ENCODE measurements around the gene TAF4. TPM values are rescaled to one million over a fixed set of nuclear protein-coding genes. Genes with fewer than 3 reads are reported as not detected.
A peak's percentile ranks its signal among the peaks of the same experiment; 100 is the strongest.
"Not testable (repeated sequence)": the region's sequence is repeated elsewhere in the genome, so short reads cannot be mapped to it uniquely, and the experiment has no call there.

Gene TAF4, protein sequence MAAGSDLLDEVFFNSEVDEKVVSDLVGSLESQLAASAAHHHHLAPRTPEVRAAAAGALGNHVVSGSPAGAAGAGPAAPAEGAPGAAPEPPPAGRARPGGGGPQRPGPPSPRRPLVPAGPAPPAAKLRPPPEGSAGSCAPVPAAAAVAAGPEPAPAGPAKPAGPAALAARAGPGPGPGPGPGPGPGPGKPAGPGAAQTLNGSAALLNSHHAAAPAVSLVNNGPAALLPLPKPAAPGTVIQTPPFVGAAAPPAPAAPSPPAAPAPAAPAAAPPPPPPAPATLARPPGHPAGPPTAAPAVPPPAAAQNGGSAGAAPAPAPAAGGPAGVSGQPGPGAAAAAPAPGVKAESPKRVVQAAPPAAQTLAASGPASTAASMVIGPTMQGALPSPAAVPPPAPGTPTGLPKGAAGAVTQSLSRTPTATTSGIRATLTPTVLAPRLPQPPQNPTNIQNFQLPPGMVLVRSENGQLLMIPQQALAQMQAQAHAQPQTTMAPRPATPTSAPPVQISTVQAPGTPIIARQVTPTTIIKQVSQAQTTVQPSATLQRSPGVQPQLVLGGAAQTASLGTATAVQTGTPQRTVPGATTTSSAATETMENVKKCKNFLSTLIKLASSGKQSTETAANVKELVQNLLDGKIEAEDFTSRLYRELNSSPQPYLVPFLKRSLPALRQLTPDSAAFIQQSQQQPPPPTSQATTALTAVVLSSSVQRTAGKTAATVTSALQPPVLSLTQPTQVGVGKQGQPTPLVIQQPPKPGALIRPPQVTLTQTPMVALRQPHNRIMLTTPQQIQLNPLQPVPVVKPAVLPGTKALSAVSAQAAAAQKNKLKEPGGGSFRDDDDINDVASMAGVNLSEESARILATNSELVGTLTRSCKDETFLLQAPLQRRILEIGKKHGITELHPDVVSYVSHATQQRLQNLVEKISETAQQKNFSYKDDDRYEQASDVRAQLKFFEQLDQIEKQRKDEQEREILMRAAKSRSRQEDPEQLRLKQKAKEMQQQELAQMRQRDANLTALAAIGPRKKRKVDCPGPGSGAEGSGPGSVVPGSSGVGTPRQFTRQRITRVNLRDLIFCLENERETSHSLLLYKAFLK
- total RNA-seq = 3.1 and 4.6 TPM in 2 replicates

DNA sequence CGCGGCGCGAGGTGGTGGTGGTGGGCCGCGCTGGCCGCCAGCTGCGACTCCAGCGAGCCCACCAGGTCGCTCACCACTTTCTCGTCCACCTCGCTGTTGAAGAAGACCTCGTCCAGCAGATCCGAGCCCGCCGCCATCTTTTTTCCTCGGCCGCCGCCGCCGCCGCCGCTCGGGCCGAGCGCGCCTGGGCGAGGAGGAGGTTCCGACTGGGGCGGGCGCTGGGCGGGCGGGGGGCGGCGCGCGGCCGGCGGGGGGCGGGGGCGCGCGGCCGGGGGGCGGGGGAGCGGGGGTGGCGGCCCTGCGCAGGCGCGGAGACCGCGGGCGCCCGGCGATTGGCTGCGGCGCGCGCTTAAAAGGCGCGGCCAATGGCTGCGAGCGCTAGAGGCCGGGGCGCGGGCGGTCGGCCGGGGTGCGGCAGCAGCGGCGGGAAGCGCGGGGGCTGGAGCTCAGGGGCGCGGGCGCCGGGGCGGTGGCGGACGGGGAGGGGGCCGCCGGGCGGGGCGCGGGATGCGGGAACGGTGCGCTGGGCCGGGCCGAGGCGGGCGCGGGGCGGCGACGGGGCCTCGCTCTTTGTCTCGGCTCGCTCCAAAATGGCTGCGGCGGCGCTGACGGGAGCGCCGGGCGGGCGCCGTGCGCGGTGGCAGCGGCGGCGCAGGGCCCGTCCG is at the start of gene TAF4:
Gene TAF4, minus strand, starts transcription at position 208 of the 665 bp plus-strand sequence. Its CDS starts 71 bp downstream, at position 137.
- DNase-seq (ENCODE audit: low read depth, low spot score) = no peak

- no peak for DNase-seq (ENCODE audit: low read depth, low spot score)
These were observed 49.2 kb upstream of the TAF4 start for GRCh38 chr20:62114894-62115293.

DNA sequence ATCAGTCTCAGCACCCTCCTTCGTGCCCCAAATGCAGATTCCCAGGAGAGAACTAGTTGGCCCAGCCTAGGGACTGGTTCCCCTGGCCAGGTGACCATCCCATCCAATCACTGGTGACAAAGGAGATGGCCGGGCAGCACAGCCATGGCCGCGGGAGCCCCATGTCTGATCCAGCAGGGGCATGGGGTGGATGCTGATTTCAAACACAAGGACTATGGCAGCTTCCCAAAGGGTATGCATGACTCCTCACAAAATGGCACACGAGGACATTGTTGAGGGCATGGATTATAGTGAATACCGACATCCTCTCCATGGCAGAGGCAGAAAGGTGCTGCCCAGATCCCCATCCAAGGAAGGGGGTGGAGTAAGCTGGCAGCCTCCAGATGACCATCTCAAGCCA is 46.7 kb upstream of the TAF4 start:
- DNase-seq (ENCODE audit: low read depth, low spot score) = no peak

DNA sequence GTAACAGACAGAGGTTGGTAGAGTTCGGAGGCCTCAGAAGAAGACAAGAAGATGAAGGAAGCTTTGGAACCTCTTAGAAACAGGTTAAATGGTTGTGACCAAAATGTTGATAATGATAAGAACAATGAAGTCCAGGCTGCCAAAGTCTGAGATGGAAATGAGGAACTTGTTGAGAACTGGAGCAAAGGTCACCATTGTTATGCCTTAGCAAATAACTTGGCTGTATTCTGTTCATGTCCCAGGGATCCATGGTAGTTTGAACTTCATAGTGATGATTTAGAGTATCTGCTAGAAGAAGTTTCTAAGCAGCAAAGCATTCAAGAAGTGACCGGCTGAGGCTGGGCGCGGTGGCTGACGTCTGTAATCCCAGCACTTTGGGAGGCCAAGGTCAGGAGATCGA is 45.5 kb upstream of the TAF4 start:
- no peak for DNase-seq (ENCODE audit: low read depth, low spot score)

- no peak for DNase-seq (ENCODE audit: low read depth, low spot score)
These were observed 39.9 kb upstream of the TAF4 start for GRCh38 chr20:62105592-62105991.

- no peak for DNase-seq (ENCODE audit: low read depth, low spot score)
These were observed 39.2 kb upstream of the TAF4 start for GRCh38 chr20:62104791-62105345.

- DNase-seq (ENCODE audit: low read depth, low spot score) = no peak
These were observed 38.6 kb upstream of the TAF4 start for GRCh38 chr20:62104234-62104789.

- no peak for DNase-seq (ENCODE audit: low read depth, low spot score)
These were observed 38.0 kb upstream of the TAF4 start for GRCh38 chr20:62103508-62104233.

GRCh38 chr20:62101078-62101477 is 35.4 kb upstream of the TAF4 start:
- no peak for DNase-seq (ENCODE audit: low read depth, low spot score)

DNA sequence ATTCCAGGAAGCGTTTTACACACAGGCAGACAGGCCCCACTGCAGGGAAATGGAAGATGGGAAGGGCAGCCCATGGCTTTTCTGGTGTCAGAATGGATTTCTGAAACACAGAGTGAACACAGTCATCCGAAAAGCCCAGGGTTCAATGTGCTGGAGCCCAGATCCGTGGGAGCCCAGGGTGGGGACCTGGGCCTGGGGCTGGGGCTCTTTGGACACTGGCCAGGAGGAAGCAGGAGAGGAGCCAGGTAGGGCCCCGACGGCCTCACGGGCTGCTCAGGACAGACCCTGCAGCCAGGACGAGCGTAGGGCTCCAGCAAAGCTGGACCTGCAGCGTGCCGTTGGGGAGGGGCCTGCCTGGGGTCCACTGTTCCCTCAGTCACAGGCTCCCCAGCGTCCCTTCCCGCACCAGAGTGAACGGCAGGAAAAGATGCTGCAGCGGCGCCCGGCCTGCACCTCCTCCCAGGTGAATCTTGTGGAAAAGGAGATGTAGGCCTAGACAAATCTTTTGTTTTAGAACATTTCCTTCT is 32.3 kb upstream of the TAF4 start:
- no peak for DNase-seq (ENCODE audit: low read depth, low spot score)

DNA sequence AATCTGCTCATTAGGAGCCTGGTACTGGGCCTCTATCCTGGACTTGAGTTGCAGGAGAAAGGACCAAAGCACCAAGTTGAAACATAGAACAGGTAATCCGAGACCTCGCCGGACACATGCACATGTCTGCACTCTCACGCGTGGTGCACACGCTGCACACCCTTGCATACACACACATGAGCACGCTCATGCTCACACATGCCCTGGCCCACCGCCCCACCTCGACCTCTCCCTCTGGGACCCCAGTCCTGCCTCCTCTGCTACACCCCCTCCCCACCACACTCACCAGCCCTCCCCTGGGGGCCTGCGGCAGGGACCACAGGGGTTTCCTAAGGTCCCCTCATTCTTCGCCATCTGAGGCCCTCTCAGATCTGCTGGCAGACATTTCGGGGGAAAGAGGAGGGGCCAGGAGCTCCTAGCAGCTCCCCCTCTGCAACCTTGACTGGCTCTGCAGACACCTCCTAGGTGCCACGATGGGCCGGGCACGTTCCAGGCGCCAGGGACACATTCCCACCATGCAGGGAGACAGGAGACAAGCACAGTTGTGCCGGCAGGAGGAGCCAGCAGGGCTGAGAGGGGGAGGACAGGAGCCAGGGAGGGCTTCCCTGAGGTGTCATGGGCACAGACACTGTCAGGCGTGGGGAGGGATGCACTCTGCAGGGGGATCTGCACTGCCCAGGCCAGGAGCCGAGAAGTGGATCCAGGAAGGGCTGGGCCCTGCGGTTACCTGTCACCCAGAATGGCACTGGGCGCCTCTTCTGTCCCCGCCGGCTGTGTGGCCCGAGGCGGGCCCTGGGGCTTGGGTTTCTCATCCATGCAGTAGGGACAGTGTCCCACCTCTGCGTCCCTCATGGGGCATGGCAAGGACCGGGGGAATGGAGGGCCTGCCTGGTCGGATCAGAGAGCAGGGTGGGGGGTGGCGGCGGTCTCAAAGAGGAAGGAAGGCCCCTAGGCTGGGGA is 31.0 kb upstream of the TAF4 start:
- no peak for DNase-seq (ENCODE audit: low read depth, low spot score)

- DNase-seq (ENCODE audit: low read depth, low spot score) = no peak
These were observed 23.7 kb upstream of the TAF4 start for GRCh38 chr20:62089393-62089792.

- DNase-seq (ENCODE audit: low read depth, low spot score) = peak; percentile 36
These were observed 22.8 kb upstream of the TAF4 start for GRCh38 chr20:62088258-62089127.

GRCh38 chr20:62087632-62088031 is 22.0 kb upstream of the TAF4 start:
- no peak for DNase-seq (ENCODE audit: low read depth, low spot score)

GRCh38 chr20:62087227-62087626 is 21.5 kb upstream of the TAF4 start:
- DNase-seq (ENCODE audit: low read depth, low spot score) = no peak

- no peak for DNase-seq (ENCODE audit: low read depth, low spot score)
These were observed 19.5 kb upstream of the TAF4 start for GRCh38 chr20:62085206-62085605.

DNA sequence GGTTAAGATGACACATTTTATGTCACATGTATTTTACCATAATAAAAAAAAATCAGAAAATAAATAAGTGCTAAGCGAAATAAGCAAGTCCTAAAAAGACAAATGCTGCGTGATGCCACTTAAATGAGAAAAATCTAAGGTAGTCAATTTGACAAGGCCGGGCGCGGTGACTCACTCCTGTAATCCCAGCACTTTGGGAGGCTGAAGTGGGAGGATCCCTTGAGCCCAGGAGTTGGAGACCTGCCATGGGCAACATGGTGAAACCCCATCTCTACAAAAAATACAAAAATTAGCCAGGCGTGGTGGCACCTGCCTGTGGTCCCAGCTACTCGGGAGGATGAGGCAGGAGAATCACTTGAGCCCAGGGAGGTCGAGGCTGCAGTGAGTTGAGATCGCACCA is 18.5 kb upstream of the TAF4 start:
- not testable (repeated sequence) for DNase-seq (ENCODE audit: low read depth, low spot score)

DNA sequence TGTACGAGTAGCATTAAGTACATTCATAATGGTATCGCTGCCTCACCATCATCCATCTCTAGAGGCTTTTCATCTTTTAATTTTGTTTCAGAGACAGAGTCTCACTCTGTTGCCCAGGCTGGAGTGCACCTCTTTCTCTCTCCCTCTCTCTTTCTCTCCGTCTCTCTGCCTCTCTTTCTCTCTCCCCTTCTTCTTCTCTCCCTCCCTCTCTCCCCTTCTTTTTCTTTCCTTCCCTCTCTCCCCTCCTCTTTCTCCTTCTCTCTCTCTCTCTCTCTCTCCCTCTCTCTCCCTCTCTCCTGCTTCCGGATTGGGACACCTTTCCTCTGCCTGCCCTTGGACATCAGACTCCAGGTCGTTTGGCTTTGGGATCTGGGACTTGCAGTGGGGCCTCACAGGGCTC is 17.6 kb upstream of the TAF4 start:
- no peak for DNase-seq (ENCODE audit: low read depth, low spot score)
